Stimulated activated CD4-positive, alpha-beta T cell treated with anti-CD3 and anti-CD28 coated beads, Interleukin-1b, Interleukin-23, amount 100 ng/mL, for 48 hours (primary cell): ENCODE data around the gene EPHA8.

Experiments
- DNase-seq: peaks from one replicate; pipeline ENCODE4 v3.0.0-alpha.2; 2020

The EPHA8 gene

DNA sequence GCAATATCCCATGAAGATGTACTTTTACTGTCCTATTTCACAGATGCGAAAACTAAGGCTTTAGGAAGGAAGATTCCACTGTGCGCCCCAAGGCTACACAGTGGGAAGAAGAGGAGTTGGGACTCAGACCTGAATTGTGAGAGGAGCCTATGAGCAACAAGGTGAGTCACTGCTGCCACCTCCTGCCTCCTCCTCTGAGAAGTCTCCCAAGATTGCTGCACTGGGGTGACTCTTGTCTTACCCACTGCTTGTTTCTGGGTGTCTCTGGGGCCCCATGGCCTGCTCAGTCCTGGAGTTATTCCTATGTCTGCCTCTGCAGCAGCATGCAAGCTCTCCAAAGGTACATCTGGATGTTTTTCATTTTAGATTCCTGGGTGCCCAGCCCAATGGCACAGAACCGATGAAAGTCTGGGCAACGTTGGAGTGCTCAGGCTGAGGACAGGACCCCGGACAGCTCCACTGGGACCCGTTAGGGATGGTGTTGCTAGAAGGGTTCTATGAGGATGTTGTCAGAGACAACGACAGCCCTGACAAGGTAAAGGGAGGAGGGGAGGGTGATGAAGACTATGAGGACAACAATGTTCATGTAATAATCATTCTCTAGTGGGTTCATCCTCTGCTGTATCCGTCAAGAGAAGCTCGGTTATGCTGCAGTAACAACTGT is 62.1 kb downstream of the EPHA8 start:
- no peak for DNase-seq

DNA sequence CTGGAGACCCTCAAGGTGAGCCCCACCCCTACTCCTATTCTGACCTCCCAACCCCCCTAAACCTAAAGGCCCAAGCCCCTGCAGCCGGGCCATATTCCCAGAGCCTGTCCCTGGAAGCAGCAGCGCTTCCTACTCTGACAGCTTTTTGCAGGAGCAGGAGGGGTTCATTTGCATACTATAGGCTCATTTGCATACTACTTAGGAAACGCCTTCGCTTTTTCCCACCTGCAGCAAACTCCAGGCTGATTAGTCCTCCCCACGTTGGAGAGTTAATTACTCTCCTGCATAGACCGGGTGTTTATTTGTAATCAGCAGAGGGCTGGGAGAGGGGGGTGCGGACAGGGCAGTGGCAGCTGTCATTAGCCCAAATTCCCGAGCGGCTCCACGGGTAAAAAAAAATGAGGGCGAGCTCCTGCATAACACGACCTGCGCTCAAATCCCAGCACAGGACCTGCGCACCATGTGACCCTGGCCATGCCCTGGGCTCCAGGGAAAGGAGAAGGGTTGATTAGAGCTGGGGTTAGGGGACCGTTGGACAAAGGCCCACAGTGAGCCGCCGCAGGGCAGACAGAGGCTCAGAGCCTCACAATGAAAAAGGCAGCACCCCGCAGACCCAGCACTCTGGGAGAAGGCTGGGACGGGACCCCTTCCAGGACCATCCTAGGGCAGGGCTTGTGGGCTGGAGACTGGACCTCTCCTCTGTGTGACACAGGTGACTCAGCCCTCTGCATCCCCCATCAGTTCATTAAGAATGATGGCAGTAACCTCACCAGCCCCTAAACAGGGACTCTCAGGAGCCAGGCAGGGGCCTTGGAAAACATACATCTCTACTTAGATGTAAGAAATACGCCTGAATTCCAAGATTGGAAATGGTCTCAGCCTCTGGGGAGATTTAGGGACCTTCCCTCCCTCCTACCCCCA is 63.2 kb downstream of the EPHA8 start:
- DNase-seq: no peak

DNA sequence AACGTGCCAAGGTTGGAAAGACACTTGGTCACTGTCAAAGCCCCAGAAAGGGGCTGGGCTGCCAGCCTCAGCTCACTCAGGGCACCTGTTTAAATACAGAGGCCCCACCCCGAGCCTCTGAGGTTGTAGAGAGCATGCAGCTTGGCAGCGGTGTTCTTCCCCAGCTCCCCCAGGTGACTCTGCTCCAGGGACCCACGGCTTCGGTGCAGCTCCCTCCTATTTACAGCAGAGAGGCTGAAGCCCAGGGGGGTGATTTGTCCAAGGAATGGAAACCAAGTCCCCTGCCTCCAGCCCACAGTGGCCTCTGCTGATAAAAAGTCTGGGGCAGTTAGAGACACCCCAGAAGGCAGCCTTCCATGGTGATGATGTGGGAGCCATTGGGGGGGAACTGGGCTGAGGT is 64.0 kb downstream of the EPHA8 start:
- no peak for DNase-seq

DNA sequence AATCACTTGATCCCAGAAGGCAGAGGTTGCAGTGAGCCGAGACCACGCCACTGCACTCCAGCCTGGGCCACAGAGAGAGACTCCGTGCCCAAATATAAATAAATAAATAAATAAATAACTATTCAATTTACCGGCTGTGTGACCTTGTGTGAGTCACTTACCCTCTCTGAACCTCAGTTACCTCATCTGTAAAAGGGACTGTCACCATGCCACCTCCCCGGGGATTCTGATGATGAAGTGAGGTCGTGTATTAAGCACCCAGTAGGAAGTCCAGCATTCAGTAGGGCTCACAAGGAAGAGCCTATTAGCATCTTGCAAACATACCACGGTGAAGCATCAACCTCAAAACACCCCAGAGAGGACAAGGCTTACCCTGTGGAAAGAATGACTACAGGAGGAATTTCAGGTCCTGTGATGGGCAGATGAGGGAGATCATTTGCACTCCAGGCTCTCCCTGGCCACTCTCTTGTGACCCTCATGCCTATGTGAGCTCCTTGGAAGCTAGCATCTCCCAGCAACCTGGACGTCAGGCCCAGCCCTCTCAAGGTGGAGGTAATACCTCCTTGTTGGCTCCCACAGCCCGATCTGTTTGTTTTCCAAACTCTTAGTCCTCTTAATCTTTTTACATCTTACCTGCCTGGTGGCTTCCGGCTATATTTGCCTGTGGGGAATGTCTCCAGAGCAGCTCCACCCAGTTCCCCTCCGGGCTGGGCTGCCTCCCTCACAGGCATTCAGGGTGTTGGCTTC is 65.6 kb downstream of the EPHA8 start:
- DNase-seq: no peak

DNA sequence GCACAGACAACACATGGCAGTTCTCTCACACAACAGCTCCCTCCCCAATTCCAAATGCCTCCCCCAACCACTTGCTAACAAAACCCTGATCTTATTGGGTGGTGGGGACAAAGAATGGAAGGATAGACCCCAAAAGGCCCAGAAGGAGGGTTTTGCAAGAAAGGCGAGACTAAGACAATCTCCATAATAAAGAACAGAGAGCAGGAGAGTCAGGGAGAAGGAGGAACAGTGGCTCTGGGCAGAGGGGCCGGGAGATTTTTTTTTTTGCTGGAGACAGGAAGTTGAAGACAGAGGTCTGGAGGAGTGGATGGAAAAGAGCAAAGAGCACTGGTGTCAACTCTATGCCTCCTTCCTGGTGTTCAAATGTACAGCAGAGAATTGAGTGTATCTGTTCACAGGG is 66.6 kb downstream of the EPHA8 start:
- no peak for DNase-seq

DNA sequence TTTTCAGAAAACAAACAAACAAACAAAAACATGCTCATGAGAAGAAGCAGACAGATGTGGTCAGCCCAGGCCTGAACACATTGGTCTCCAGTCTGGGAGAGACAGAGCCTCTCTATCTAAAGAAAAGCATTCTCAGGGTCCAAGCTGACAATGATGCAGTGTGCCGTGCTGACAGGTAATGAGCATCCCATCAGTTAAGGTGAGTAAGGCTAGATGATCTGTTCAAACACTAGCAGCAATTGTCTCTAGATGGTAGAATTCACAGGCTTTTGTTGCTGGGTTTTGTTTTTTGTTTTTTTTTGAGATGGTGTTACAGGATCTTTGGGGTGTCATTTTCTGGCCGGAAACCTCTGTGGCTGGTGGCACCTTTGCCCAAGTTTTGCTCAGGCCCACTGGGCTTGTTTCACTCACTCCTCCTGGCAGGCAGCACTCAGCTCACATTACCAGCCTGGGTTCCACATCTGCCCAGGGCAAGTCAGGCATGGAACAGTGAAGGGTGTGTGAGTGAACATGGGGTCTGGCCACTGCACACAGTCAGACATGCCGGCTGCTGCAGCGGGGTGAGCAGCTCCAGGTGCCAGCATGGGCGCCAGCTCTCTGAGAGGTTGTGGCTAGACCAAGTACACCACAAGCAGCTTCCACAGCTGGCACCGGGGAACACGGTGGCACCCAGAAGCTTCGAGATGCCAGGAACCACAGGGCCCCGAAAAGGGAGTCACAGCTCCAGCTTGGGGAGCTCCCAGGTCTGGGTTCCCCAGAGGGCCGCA is 70.6 kb downstream of the EPHA8 start:
- DNase-seq: no peak

DNA sequence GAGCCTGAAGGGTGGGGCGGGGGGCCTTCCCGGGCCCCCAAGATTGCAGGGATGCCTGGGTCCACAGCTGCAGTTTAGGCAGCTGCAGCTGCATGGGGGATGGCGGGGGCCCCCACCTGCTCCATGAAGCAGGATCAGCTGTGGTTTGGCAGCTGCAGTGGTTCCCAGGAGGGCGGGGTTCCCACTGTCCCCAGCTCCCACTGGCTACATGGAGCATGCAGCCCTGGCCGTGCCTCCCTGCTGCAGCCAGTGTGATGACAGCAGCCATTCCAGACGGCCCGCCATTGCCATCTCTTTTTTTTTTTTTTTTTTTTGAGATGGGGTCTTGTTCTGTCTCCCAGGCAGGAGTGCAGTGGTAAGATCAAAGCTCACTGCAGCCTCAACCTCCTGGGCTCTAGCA is 72.1 kb downstream of the EPHA8 start:
- no peak for DNase-seq

DNA sequence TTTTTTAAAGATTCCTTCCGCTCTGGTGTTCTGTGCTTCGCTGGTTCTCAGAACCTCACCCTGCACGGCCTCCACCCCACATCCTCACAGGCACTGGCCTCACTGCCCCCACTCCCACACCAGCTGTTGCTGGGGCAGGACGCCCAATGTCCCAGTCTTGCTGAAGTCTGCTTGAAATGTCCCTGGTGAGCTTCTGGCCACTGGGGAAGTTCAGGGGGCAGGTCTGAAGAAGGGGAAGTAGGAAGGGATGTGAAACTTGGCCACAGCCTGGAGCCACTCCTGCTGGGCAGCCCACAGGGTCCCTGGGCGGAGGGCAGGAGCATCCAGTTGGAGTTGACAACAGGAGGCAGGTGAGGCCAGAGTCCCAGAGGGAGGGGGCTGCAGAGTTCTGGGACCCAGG is 73.1 kb downstream of the EPHA8 start, which contains the start of gene C1QA:
Gene C1QA (plus strand): TSS at position 276 of the 400 bp plus-strand sequence. CDS start 989 bp downstream, outside the sequence.
- no peak for DNase-seq

DNA sequence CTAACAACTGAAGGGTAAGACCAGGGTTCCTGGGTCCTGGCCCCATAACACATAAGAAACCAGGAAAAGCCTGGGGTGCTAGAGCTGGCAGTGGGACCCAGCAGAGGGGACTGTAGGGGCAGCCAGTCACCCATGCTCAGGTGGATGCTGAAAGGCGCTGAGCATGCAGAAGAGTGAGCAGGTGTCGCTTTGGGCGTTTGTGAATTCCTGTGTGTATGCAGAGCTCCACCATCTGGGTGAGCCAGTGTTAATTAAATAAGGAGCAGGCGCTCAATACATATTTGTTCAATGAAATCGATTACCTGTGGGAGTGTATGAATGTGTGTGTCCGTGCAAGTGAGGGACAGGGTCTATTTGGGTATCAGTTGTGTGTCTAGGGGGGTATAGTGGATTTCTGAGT is 73.6 kb downstream of the EPHA8 start:
- no peak for DNase-seq

DNA sequence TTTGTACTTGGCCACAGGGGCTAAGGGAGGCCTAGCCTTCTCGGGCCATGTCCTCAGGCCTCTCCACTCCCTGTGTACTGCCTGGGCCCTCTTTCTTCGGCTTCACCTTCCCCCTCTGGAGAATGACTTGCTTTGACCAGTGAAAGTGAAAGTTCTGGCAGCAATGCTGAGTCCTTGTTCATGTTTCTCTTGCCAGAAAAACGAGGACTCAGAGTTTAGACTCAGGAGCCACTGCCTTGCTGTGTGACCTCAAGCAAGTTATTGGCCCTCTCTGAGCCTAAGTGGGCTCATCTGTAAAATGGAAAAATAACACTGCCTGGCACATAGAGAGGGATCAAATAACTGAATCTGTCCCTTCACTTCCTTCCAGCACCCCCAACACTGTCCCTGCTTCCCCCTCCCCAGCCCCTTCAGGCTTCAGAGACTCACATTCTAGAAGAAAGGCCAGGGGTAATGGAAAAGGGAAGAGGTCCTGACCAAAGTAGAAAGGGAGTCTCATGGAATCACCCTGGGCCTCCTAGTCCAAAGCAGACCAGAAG is 74.7 kb downstream of the EPHA8 start:
- DNase-seq: no peak

DNA sequence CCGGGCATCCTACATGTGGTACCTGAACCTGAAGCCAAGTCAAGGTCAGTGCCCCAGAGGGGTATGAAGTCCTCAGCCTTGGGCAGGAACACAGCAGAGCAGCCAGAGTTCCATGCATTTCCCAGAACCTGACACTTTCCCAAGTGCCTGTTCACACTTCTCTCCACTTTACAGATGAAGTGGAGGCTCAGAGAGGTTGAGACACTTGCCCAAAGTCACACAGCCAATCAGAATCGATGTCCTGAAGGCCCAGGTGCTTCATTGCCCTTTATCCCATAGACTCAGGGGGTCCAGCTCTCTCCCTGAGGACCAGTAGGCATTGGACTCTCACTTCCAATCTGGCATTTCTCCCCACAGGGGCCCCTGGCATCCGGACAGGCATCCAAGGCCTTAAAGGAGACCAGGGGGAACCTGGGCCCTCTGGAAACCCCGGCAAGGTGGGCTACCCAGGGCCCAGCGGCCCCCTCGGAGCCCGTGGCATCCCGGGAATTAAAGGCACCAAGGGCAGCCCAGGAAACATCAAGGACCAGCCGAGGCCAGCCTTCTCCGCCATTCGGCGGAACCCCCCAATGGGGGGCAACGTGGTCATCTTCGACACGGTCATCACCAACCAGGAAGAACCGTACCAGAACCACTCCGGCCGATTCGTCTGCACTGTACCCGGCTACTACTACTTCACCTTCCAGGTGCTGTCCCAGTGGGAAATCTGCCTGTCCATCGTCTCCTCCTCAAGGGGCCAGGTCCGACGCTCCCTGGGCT is 75.4 kb downstream of the EPHA8 start:
- DNase-seq: no peak

DNA sequence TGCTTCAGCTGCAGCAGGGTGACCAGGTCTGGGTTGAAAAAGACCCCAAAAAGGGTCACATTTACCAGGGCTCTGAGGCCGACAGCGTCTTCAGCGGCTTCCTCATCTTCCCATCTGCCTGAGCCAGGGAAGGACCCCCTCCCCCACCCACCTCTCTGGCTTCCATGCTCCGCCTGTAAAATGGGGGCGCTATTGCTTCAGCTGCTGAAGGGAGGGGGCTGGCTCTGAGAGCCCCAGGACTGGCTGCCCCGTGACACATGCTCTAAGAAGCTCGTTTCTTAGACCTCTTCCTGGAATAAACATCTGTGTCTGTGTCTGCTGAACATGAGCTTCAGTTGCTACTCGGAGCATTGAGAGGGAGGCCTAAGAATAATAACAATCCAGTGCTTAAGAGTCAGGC is 76.0 kb downstream of the EPHA8 start:
- DNase-seq: no peak

DNA sequence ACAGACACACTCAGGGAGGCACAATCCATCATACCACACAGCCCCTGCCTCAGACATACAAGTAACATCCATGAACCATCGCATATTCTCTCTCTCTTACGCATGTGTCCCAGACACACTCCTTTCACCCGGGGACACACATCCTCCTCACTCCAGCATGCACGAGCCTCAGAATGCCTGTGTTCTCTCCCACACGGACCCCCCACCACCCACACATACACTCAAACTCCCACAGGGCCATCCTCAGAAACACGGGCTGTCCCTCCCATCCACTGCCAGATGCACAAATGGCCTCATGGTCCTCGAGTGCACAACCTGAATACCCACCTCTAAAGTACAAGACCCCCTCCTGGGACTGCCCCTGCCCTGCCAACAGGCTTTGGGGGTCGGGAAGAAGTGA is 78.0 kb downstream of the EPHA8 start:
- no peak for DNase-seq

DNA sequence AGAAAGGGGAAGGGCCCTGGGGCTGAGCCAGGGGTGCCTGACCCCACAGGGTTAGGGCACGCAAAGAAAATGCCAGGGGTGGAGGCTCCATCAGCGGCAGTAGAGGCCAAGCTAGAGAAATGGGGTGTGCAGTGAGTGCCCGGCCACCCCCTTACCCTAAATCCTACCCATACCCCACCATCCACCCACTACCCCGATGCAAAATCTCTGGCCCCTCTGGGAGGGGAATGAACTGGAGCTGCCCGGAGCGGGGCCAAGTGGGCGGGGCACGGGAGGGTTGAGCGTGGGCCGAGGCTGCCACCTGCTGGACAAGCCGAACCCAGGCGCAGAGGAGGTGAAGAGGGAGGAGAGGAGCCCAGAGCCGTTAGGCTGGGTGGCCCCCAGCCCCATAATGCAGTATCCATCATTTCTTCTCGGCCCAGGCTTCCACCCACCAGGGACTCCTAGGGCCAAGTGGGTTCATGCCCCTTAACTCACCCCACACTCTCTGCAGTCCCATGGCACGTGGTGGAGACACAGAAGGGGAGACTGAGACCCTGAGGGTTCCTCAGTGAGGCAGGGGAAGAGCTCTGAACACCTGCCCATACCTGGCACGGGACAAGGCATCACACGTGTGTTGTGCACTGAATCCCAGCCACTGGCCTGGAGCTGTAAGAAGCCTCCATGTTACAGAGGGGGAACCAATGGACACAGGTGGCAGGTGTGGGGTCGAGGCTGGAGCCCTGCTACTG is 78.8 kb downstream of the EPHA8 start:
- peak; percentile 66 for DNase-seq

DNA sequence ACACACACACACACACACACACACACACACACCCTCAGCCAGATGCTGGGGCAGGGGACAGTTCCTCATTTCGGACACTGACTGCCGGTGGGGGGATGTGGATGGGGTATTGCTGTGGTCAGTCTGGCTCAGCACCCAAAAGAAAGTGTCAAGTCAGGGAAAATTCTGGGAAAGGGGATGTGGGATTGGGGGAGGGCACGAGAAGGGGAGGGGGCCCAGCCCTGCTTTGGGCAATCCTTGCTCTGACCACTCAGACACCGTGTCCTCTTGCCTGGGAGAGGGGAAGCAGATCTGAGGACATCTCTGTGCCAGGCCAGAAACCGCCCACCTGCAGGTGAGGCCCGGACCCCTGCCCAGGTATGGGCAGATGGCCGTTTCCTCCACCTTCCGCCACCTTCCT is 80.1 kb downstream of the EPHA8 start, which contains the start of gene C1QC:
Gene C1QC (plus strand): TSS at position 253 of the 400 bp plus-strand sequence. CDS start 391 bp downstream, outside the sequence.
- no peak for DNase-seq

DNA sequence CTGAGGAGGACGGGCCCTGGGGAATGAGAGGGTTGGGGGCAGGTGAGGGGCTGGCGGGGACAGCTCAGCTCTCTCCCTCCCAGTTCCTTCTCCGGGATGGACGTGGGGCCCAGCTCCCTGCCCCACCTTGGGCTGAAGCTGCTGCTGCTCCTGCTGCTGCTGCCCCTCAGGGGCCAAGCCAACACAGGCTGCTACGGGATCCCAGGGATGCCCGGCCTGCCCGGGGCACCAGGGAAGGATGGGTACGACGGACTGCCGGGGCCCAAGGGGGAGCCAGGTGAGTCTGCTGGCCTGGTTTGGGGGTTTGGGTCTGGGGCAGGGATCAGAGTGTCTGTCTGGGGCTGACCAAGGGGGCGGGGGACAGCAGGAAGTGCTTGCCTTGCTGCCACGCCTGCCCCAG is 80.6 kb downstream of the EPHA8 start:
- no peak for DNase-seq

DNA sequence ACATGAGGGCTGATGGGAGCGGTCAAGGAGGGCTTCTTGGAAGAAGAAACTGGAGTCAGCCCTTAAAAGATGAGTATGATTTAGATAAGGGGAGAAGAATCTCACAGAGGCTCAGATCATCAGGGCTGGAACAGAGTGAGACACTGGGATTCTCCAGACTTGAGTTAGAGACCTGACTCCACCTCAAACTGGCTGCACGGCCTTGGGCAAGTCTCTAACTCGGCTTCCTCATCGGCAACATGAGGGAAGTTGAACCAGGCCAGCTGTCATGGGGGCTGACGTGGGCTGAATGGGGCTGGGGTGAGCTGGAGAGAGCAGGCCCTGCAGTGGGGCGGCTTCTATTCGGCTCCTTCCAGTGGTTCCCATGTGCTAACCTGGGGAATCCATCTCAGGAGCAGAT is 82.6 kb downstream of the EPHA8 start:
- no peak for DNase-seq

DNA sequence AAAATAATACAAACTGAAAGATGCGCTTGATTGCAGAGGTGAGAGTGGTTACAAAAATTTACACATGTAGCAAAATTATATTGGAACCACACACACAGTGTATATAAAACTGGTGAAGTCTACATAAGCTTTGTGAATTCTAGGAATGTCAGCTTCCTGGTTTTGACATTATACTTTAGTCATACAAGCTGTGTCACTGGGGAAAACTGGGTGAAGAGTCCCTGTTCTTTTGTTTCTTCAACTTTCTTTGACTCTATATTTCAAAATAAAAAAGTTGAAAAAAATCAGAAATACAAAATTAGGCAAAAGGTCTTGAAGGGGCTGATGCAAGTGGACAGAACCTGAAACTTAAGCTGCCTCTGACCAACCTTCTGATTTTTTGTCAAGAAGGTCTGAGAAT is 83.1 kb downstream of the EPHA8 start:
- no peak for DNase-seq

DNA sequence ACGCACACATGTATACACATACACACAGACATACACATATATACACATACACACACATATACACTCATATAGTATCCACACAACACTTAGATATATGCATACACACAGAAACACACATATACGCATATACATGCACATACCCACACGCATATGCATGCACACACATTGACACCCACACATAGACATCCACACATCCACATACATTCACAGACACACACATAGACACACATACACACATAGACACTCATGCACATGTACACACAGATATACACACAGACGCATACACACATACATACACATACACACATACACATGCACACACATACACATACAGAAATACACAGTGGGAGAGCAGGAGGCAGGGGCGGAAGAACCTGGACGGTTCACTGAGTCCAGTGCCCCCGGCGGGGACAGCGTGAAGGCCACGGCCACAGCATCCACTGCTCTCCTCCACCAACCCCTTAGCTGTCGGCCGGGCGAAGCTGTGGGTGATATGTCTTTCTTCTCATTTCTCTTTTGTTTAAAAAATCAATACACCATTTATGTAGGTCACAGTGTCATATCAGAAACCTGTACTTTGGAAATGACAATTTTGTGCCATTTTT is 86.9 kb downstream of the EPHA8 start:
- no peak for DNase-seq
